ENCODE data around the gene SSU72.
A peak's percentile ranks its signal among the peaks of the same experiment; 100 is the strongest.

The SSU72 gene

GRCh38 chr1:1547476-1547875, 27.2 kb downstream of the SSU72 start:
- no peak overlapping the region for H3K4me3 ChIP-seq (ENCODE audit: low read depth, low read length)
- no peak for DNase-seq (ENCODE audit: low read depth)

- DNase-seq (ENCODE audit: low read depth) = no peak
- no peak overlapping the region for H3K4me3 ChIP-seq (ENCODE audit: low read depth, low read length)
These were observed 27.7 kb downstream of the SSU72 start for GRCh38 chr1:1547011-1547410.

- no peak for DNase-seq (ENCODE audit: low read depth)
- no peak overlapping the region for H3K4me3 ChIP-seq (ENCODE audit: low read depth, low read length)
These were observed 28.5 kb downstream of the SSU72 start for GRCh38 chr1:1545946-1546737.

GRCh38 chr1:1544544-1544943, 30.1 kb downstream of the SSU72 start:
- no peak for DNase-seq (ENCODE audit: low read depth)
- H3K4me3 ChIP-seq (ENCODE audit: low read depth, low read length) = no peak overlapping the region

- no peak for DNase-seq (ENCODE audit: low read depth)
- H3K4me3 ChIP-seq (ENCODE audit: low read depth, low read length) = no peak overlapping the region
These were observed 31.0 kb downstream of the SSU72 start for GRCh38 chr1:1543706-1544099.

GRCh38 chr1:1542766-1543705, 31.6 kb downstream of the SSU72 start:
- no peak overlapping the region for H3K4me3 ChIP-seq (ENCODE audit: low read depth, low read length)
- no peak for DNase-seq (ENCODE audit: low read depth)

- H3K4me3 ChIP-seq (ENCODE audit: low read depth, low read length) = no peak overlapping the region
- no peak for DNase-seq (ENCODE audit: low read depth)
These were observed 32.5 kb downstream of the SSU72 start for GRCh38 chr1:1541956-1542765.

- peak overlapping the region; percentile 56 for H3K4me3 ChIP-seq (ENCODE audit: low read depth, low read length)
- no peak for DNase-seq (ENCODE audit: low read depth)
These were observed 33.6 kb downstream of the SSU72 start for GRCh38 chr1:1540818-1541628.

GRCh38 chr1:1540090-1540817, 34.4 kb downstream of the SSU72 start, which contains the start of gene TMEM240:
Gene TMEM240 (minus strand): TSS chr1:1540624. CDS start chr1:1540346, 278 bp downstream.
- peak within 1 kb of the TSS; percentile 56 for H3K4me3 ChIP-seq (ENCODE audit: low read depth, low read length)
- DNase-seq (ENCODE audit: low read depth) = peak; percentile 39

GRCh38 chr1:1539310-1540089, 35.2 kb downstream of the SSU72 start:
- H3K4me3 ChIP-seq (ENCODE audit: low read depth, low read length) = peak overlapping the region; percentile 56
- no peak for DNase-seq (ENCODE audit: low read depth)

- no peak for DNase-seq (ENCODE audit: low read depth)
- peak overlapping the region; percentile 56 for H3K4me3 ChIP-seq (ENCODE audit: low read depth, low read length)
These were observed 35.7 kb downstream of the SSU72 start for GRCh38 chr1:1538989-1539309.

GRCh38 chr1:1538334-1538733, 36.3 kb downstream of the SSU72 start:
- DNase-seq (ENCODE audit: low read depth) = no peak
- H3K4me3 ChIP-seq (ENCODE audit: low read depth, low read length) = no peak overlapping the region

GRCh38 chr1:1537626-1538250, 36.9 kb downstream of the SSU72 start:
- DNase-seq (ENCODE audit: low read depth) = no peak
- H3K4me3 ChIP-seq (ENCODE audit: low read depth, low read length) = no peak overlapping the region

- H3K4me3 ChIP-seq (ENCODE audit: low read depth, low read length) = no peak overlapping the region
- no peak for DNase-seq (ENCODE audit: low read depth)
These were observed 37.6 kb downstream of the SSU72 start for GRCh38 chr1:1536938-1537546.

- DNase-seq (ENCODE audit: low read depth) = no peak
- no peak overlapping the region for H3K4me3 ChIP-seq (ENCODE audit: low read depth, low read length)
These were observed 38.4 kb downstream of the SSU72 start for GRCh38 chr1:1536019-1536937.
